GM10266 (cell line): ENCODE measurements around the gene GNG14.

Source experiments
- DNase-seq: peaks from one replicate; pipeline ENCODE4 v3.0.0; 2012; ENCODE audit errors: extremely low spot score
- TF ChIP-seq, protein P1 (sequence below): IDR thresholded peaks from 2 replicates; pipeline ENCODE4 v1.5.1; 2012; ENCODE audit warnings: mild to moderate bottlenecking, low read depth; ENCODE audit not compliant: control insufficient read depth, insufficient read depth; ENCODE audit errors: missing control alignments

Gene GNG14

DNA sequence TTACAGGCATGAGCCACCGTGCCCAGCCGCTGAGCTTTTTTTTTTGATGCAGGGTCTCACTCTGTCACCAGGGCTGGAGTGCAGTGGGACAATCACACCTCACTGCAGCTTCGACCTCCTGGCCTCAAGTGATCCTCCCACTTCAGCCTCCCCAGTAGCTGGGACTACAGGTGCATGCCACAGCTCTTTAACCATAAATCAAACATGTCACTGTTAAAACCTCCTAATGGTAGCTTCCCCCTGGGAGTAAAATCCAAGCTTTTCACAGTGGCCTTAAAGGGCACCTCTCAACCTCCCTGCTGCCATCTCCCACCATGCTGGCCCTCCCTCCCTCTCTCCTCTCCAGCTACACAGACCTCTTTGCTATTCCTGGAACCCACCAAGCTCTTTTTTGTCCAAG lies 2.0 kb upstream of the GNG14 start:
- no peak for DNase-seq
- TF ChIP-seq, protein P1, sequence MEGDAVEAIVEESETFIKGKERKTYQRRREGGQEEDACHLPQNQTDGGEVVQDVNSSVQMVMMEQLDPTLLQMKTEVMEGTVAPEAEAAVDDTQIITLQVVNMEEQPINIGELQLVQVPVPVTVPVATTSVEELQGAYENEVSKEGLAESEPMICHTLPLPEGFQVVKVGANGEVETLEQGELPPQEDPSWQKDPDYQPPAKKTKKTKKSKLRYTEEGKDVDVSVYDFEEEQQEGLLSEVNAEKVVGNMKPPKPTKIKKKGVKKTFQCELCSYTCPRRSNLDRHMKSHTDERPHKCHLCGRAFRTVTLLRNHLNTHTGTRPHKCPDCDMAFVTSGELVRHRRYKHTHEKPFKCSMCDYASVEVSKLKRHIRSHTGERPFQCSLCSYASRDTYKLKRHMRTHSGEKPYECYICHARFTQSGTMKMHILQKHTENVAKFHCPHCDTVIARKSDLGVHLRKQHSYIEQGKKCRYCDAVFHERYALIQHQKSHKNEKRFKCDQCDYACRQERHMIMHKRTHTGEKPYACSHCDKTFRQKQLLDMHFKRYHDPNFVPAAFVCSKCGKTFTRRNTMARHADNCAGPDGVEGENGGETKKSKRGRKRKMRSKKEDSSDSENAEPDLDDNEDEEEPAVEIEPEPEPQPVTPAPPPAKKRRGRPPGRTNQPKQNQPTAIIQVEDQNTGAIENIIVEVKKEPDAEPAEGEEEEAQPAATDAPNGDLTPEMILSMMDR, result no peak

DNA sequence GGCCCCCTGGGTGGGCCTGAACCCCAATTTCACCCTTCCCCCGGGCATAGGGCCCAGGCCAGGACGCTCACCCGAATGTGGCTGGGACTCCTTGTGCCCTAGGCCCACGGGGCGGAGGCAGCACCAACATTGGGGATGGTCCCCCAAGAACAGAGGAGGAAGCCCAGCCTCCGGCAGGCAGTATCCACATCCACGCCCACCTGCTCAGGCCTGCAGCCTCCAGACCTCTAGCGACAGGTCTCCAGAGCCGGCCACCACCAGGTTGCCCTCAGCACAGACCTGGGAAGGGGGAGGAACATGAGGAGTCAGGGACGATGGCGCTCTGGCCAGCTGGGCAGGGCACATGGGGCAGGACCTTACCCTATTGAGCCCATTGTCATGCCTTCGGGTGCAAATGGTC lies 1.2 kb downstream of the GNG14 start:
- no peak for DNase-seq
- TF ChIP-seq, protein P1, result no peak

DNA sequence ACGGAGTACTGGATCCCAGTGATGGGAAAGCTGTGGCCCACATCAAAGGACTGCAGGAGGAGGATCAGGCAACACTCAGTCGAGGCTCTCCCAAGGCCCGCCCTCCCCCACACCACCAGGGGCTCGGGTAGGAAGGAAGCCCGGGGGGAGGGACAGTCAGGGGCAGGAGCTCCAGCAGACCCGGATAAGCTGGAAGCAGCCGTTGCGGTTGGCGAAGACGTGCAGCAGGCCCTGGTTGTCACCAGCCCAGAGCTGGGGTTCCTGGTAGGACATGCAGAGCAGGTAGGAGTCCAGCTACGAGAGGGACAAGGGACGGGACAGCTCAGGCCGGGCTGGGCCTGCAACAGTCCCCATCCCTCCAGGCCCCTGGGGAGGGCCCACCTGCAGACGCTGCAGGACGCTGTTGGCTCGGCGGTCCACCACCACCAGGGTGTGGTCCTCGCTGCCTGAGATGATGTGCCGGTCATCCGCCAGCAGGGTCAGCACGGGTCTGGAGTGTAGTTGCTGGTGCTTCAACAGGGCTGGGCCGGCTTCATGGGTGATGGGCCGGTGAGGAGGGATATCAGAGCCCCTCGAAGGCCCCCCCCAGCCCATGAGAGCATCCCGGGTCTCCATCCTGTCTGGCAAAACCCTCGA lies 1.9 kb downstream of the GNG14 start:
- no peak for DNase-seq
- TF ChIP-seq, protein P1, result no peak

DNA sequence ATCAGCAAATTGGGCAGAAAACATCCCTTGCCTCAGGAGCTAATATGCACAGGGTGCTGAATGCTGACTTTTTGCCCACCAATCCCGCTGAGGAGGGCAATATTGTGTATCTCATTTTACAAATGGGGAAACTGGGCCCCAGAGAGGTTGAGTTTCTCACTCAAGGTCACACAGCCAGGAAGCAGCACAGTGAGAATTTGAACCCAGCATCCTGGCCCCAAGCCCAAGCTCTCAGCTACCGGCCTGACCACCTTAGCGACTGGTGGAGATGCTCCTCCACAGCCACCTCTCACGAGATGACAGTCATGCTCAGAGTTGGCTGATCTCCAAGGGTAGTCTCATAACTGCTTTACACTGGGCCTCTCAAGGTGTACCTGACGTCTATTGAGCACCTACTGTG lies 5.2 kb downstream of the GNG14 start:
- no peak for DNase-seq
- TF ChIP-seq, protein P1, result no peak

DNA sequence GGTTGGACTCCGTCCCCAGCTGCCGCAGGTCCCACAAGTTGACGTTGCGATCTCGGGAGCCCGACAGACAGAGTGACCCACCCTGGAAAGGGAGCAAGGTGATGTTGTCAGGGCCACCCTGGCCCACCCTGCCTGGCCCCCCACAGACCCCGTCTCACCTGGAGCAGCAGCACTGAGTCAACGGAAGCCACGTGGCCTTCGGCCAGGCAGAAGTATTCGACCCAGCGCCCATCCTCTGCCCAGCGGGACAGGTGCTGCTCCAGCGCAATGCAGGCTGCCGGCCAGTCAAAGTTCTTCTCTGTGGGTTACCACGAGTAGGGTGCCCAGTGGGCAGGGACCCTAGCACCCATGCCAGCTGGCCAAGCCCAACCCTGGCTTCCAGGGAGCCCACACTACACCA lies 6.8 kb downstream of the GNG14 start:
- DNase-seq, result no peak
- TF ChIP-seq, protein P1, result no peak

DNA sequence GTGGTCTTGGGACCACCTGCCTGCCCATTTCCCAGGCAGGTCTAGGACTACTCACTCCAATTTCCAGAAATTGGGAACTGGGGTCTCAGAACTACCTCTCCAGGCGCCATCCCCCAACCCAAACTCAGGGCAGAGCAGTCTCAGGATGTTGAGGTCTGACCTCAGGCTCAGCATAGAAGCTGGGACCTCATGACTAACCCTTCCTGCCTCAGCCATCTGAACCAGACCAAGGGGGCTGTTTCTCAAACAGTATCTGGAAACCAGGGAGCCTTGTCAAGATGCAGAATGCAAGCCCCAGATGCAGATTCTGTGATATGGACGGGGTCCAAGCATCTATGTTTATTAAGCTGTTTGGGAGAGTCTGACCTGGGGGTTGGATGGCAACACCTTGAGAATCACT lies 7.3 kb downstream of the GNG14 start:
- TF ChIP-seq, protein P1, result no peak
- no peak for DNase-seq

DNA sequence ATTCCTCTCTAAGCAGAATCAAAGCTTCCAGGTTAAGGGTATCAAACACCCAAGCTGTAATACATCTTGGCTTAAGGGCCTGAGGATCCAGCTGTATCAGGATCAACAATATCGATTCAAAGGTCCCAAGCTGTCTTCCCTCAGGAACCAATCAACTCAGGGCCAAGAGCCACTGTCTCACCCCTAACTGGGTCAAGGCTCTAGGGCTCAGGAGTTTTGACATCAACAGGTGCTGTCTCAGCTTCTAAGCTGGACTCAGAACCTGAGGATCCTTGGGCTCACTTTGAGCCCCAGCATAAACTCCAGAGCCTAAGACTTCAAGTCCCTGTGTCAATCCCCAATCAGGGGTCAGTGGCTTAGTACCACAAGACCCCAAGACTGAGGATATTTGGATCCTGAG lies 7.7 kb downstream of the GNG14 start:
- TF ChIP-seq, protein P1, result no peak

More for the DNA sequence above, 7.7 kb downstream of the GNG14 start:
- DNase-seq, result no peak
